Heart right ventricle (tissue), 16 donors: ENCODE data around the gene CACNA1B. TPM values are rescaled to one million over a fixed set of nuclear protein-coding genes. Genes with fewer than 3 reads are reported as not detected.

Source experiments
- ATAC-seq, 8 donors: fragments of 200-7000 bp; cut with Tn5 transposase; one replicate each; pipeline ENCODE4 v1.9.1; 2020; ENCODE audit warnings: mild to moderate bottlenecking in 8 of 8, moderate library complexity in 8 of 8, moderate number of reproducible peaks in 1 of 8
- DNase-seq, 2 donors: peaks; one replicate each; pipeline ENCODE4 v3.0.0-alpha.2; 2020
- H3K27ac ChIP-seq, 10 donors: fragments of 200-600 bp; sonication (generic) in 2 of 10; one replicate each; pipeline versions ENCODE4 v1.5.0 to v1.8.0; 2020 to 2022; ENCODE audit warnings: mild to moderate bottlenecking in 3 of 10
- H3K27me3 ChIP-seq, 7 donors: fragments of 200-600 bp; one replicate each; pipeline ENCODE4 v1.8.0; 2021 to 2022; ENCODE audit warnings: mild to moderate bottlenecking in 2 of 7
- H3K36me3 ChIP-seq, 9 donors: fragments of 200-600 bp; sonication (generic) in 1 of 9; one replicate each; pipeline versions ENCODE4 v1.5.0 to v1.8.0; 2020 to 2022; ENCODE audit warnings: mild to moderate bottlenecking in 2 of 9
- H3K4me1 ChIP-seq, 9 donors: fragments of 200-600 bp; sonication (generic) in 1 of 9; one replicate each; pipeline versions ENCODE4 v1.5.0 to v1.8.0; 2020 to 2022; ENCODE audit warnings: mild to moderate bottlenecking in 4 of 9
- H3K4me3 ChIP-seq, 10 donors: fragments of 200-600 bp; sonication (generic) in 2 of 10; one replicate each; pipeline versions ENCODE4 v1.5.0 to v1.8.0; 2020 to 2022; ENCODE audit warnings: mild to moderate bottlenecking in 7 of 10, moderate library complexity in 2 of 10
- H3K9me3 ChIP-seq, 11 donors: fragments of 200-600 bp in 10 of 11; sonication (generic) in 2 of 11; one replicate each; pipeline versions ENCODE4 v1.5.0 to v1.8.0; 2013 to 2022; ENCODE audit warnings: mild to moderate bottlenecking in 2 of 11, control low read depth in 1 of 11, moderate library complexity in 1 of 11
- CTCF ChIP-seq, 9 donors: fragments of 200-600 bp; sonication (generic) in 2 of 9; IDR thresholded peaks; one replicate each; pipeline versions ENCODE4 v1.5.0 to v1.8.0; 2021 to 2022; ENCODE audit warnings: antibody characterized with exemption in 9 of 9, mild to moderate bottlenecking in 5 of 9, moderate library complexity in 1 of 9
- WGBS, 2 donors: extraction: QIAGEN DNeasy Blood & Tissue Kit; methylation state at CpG; one replicate each; pipeline ENCODE4 v1.1.7; 2013; ENCODE audit warnings: inconsistent platforms in 1 of 2; 5-methylcytosine and 5-hydroxymethylcytosine counted together
- intact Hi-C, 10 donors: fragments of 100-400 bp; cut with DNase I; formaldehyde crosslinking; loops; one replicate each; pipeline versions ENCODE4 v1.11.1 to v1.14.2; 2022
- polyA plus RNA-seq, 2 donors: library from polyadenylated mRNA; stranded (reverse); fragments of 200-250 nt; gene quantifications; one replicate each; pipeline ENCODE4 v1.2.3, GENCODE V29; 2013
- total RNA-seq, 10 donors: library from RNA; stranded (reverse); fragmentation: NEBNext Ultra II Directional in 3 of 10; extraction: Animal tissue kit (Norgen Biotek cat#: 25700) in 3 of 10; gene quantifications; one replicate each; pipeline versions ENCODE4 v1.2.1 to v1.2.4, GENCODE V29; 2021 to 2023
- donor health status: Arrhythmogenic right ventricular cardiomyopathy.
- donor health status: ischemic (EF 13 %, LVEDD 7.1; RV severe dilation, severe dysfunction).
- donor health status: healthy with polysubstance abuse.
- donor health status: DM: no; HTN: yes; CAD: no.
- donor health status: DM: no; HTN: no; CAD: no.
- donor health status: ischemic (EF 25% LVEDD 6.9; RV normal size, moderate dysfunction).
- donor health status: ischemic (EF 25% LVEDD 5.7; RV mildly dilated, moderate dysfunction).
- donor health status: healthy.
- donor health status: DM: yes; HTN: yes; CAD: no.
- donor health status: Ischemic cardiomyopathy.
- donor health status: ischemic (EF 35%, LVEDD 5.7; RV mildly dilated, moderate dysfunction).
- donor health status: nonischemic (EF 11% LVEDD 7.7; RV severe dilation, severe dysfunction).
- donor health status: DM: yes; HTN: yes; CAD: no.
- donor health status: PGD.
- donor health status: ischemic (EF 29% LVEDD 5.4; RV normal size, mild dysfunction).
- donor health status: nonischemic (EF 23%, LVEDD 6.1; RV moderate dilation, normal function).

CACNA1B gene
- total and polyA plus RNA-seq, 12 donors: under 0.01 to 0.66 (median 0.15) TPM; not detected in 1

- ATAC-seq: no peak
- no peaks in the 10 kb centered on the region for H3K9me3 ChIP-seq
- H3K27ac ChIP-seq: no peak overlapping the region
- TF ChIP-seq CTCF (IDR thresholded peaks at IDR 0.05): no peak
- H3K27me3 ChIP-seq: peaks cover 0 to 39% (median 16%) of the 10 kb centered on the region in 7 donors
- H3K4me3 ChIP-seq: no peak overlapping the region
- DNase-seq: no peak
- H3K4me1 ChIP-seq: no peaks in the 10 kb centered on the region
- intact Hi-C loops: no loop called here
- H3K36me3 ChIP-seq: no peaks in the 10 kb centered on the region
- WGBS, 2 donors: 64 to 77% methylated on average over 13 of the region's 13 CpGs
These were observed 173.1 kb downstream of the CACNA1B start for GRCh38 chr9:138050472-138051330.

- intact Hi-C loops: no loop called here
- 81 to 88% methylated on average over 15 of the region's 15 CpGs for WGBS, 2 donors
These were observed 174.2 kb downstream of the CACNA1B start for GRCh38 chr9:138051586-138052321.

GRCh38 chr9:138052322-138052615 lies 174.7 kb downstream of the CACNA1B start:
- no peak for DNase-seq
- intact Hi-C loops: no loop called here
- Histone ChIP-seq H3K4me1 (no peaks in the 10 kb centered on the region), H3K4me3 (no peak overlapping the region), H3K27ac (no peak overlapping the region), H3K9me3 (no peaks in the 10 kb centered on the region), H3K27me3 (peaks cover 0 to 39% (median 16%) of the 10 kb centered on the region in 7 donors), H3K36me3 (no peaks in the 10 kb centered on the region)
- 93 to 95% methylated on average over 4 of the region's 4 CpGs for WGBS, 2 donors
- no peak for TF ChIP-seq CTCF (IDR thresholded peaks at IDR 0.05)
- ATAC-seq: no peak

More at GRCh38 chr9:138051586-138052321, 174.2 kb downstream of the CACNA1B start:
- no peak for ATAC-seq
- DNase-seq: no peak
- Histone ChIP-seq H3K27me3 (peaks cover 0 to 39% (median 16%) of the 10 kb centered on the region in 7 donors), H3K4me1 (no peaks in the 10 kb centered on the region), H3K36me3 (no peaks in the 10 kb centered on the region), H3K4me3 (no peak overlapping the region), H3K9me3 (no peaks in the 10 kb centered on the region), H3K27ac (no peak overlapping the region)
- no peak for TF ChIP-seq CTCF (IDR thresholded peaks at IDR 0.05)

- no peak for TF ChIP-seq CTCF (IDR thresholded peaks at IDR 0.05)
- H3K27ac ChIP-seq: no peak overlapping the region
- no peaks in the 10 kb centered on the region for H3K9me3 ChIP-seq
- peaks cover 0 to 39% (median 16%) of the 10 kb centered on the region in 7 donors for H3K27me3 ChIP-seq
- no peak for ATAC-seq
- WGBS, 2 donors: 83 to 86% methylated on average over 12 of the region's 12 CpGs
- DNase-seq: no peak
- no peaks in the 10 kb centered on the region for H3K4me1 ChIP-seq
- intact Hi-C loops: no loop called here
- no peaks in the 10 kb centered on the region for H3K36me3 ChIP-seq
- H3K4me3 ChIP-seq: no peak overlapping the region
These were observed 175.2 kb downstream of the CACNA1B start for GRCh38 chr9:138052635-138053320.
